GM23248 (cell line): ENCODE results near the gene BCHE.

Experiments used
- EZH2 ChIP-seq: fragments of 200-600 bp; sonication (generic); IDR thresholded peaks from 2 replicates; pipeline ENCODE4 v1.6.1; 2018; ENCODE audit warnings: antibody characterized with exemption, mild to moderate bottlenecking; ENCODE audit not compliant: insufficient read depth, poor library complexity, severe bottlenecking
- EZH2phosphoT487 ChIP-seq: fragments of 200-600 bp; sonication (generic); IDR thresholded peaks from 2 replicates; pipeline ENCODE4 v1.6.1; 2018; ENCODE audit warnings: antibody characterized with exemption, moderate library complexity, mild to moderate bottlenecking, low read depth; ENCODE audit not compliant: insufficient read depth

DNA sequence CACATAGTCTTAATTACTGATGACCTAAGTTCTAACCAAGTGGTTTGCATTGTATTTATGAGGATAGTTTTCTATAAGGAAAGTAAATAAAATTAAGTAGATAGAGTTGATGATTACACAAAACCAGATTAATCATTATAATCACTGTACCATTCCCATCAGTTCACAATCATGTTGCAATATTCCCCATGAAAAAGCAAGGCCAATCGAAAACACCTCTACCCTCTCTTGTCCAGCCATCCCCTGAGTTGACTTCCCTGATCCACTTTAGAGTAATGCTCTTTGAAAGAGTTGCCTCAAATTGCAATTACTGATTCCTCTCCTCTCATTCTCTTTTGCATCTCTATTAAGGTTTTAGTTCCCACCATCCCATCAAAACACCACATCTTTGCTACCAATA is 21.0 kb downstream of the BCHE start:
- no peak for TF ChIP-seq EZH2phosphoT487
- TF ChIP-seq EZH2 = no peak
